Hematopoietic multipotent progenitor cell treated with erythropoietin and hydrocortisone succinate and interleukin-3 and kit ligand, for 8 days (in vitro differentiated cells): ENCODE data around the gene SCYGR4.
"Not testable (repeated sequence)": the region's sequence is repeated elsewhere in the genome, so short reads cannot be mapped to it uniquely, and the experiment has no call there.

ENCODE experiments used
- DNase-seq: peaks from one replicate; pipeline ENCODE4 v3.0.0-alpha.2; 2015

Gene SCYGR4

DNA sequence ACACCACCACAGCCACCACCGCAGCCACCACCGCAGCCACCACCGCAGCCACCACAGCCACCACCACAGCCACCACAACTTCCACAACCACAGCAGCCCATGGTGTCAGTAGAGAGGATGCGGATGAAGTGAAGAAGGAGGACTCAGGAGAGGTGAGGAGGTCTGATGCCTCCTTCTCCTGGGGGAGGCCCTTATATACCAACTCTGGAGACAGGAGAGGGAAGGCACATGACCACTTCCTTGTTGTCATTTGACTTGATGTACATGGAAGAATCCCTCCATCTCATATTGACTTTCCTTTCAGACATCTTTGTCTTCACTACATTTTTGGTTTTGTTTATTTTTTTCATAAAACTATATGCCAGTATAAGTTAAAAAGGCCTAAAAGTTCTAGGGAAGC, 2.6 kb upstream of the SCYGR4 start, which contains the start of gene SCYGR3:
SCYGR3 (minus strand) TSS at position 101 of the 400 bp plus-strand sequence; CDS start at position 101, 0 bp downstream.
- DNase-seq = no peak

DNA sequence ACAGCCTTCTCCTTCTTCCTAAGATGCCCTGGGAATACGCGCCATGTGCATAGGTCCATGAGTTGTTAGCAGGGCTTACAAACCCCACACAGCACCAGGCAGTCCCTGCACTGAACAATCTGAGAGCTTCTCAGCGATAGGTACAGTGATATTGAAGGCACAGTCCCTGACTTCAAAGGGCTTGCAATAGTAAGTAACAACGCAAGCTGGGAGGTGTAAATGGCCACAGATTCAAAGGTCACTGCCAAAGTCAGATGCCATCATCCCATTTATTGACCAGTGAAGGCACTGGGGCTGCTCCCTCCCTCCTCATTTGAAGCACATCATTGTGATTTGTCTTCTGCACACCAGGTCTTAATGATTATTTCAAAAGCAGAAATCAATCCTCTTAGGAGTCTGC, 2.1 kb upstream of the SCYGR4 start:
- DNase-seq = no peak

DNA sequence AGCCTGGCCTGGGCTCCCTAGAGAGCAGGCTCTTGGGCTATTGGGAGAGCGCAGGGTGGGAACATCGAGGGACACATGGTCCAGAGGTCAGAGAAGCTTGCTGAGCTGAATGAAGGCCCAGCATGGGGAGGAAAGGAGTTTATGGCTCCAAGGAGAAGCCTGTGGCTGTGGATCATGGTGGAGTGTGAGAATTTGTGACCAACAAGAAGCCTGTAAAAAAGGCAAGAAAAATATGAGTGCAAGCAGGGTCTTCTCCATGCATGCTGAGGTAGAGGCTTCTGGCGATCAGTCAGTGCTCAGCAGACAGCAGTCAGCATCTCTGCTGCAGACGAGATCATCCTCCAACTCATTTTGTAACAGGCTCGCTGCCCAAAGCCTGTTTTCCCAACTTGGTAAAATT, 1.4 kb upstream of the SCYGR4 start:
- no peak for DNase-seq

DNA sequence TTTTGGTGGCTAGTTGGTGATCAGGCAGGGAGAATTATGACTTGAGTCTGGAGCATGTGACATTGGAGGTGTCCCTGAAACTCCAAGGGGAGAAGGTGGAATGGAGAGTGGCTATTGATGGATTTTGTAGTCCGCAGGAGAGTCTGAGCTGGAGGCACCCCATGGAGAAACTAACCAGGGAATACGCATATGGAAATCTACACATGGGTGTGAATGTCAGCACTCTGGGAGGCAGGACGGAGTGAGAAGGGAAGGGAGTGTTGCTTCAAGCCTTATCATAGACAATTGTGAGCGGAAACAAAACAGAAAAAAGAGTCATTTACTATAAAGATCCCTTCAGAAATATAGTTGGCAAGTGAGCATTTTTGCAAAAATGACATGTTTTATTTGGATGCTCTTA, 667 bp upstream of the SCYGR4 start:
- no peak for DNase-seq

DNA sequence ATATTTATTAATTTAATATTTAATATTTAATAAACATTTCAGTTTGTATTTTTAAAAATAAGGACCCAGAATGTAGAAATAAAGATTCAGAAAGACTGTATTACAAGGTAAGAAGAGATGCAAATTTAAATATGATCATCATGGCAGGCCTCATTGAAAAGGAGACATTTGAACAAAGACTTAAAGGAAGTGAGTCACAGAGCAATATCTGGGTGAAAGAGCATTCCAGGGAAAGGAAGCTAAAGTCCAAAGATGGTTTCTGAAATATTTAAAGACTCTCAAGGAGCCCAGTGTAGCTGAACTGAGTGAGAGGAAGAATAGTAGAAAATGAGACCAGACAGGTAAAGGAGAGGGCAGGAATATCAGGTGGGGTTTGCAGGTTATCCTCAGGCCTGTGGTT, 5.9 kb downstream of the SCYGR4 start:
- DNase-seq = no peak

DNA sequence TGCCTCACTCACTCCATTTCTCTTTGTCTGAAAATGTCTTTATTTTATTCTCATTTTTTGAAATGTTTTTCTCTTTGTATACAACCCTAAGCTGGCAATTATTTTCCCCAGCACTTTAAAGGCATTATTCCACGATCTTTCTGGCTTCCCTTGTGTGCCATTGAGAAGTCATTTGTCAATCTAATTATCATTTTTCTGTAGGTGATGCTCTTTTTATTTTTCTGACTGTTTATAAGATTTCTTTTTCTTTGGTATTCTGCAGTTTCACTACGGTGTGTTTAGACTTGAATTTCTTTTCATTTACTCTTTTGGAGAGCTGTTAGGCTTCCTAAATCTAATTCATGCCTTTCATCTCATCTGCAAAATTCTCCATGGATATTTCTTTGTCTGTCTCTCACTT, 8.1 kb downstream of the SCYGR4 start:
- no peak for DNase-seq

DNA sequence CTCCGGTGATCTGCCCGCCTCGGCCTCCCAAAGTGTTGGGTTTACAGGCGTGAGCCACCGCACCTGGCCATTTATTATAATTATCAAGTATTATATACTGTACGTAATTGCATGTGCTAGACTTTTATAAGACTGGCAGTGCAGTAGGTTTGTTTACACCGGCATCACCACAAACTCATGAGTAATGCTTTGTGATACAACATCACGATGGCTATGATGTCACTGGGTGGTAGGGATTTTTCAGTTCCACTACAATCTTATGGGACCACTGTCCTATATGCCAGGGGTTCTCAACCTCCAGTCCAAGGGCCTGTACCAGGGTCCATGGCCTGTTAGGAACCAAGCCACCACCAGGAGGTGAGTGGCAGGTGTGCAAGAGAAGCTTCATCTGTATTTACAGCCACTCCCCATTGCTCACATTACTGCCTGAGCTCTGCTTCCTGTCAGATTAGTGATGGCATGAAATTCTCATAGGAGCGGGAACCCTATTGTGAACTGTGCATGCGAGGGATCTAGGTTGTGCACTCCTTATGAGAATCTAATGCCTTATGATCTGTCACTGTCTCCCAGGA, 9.4 kb downstream of the SCYGR4 start:
- DNase-seq = no peak

DNA sequence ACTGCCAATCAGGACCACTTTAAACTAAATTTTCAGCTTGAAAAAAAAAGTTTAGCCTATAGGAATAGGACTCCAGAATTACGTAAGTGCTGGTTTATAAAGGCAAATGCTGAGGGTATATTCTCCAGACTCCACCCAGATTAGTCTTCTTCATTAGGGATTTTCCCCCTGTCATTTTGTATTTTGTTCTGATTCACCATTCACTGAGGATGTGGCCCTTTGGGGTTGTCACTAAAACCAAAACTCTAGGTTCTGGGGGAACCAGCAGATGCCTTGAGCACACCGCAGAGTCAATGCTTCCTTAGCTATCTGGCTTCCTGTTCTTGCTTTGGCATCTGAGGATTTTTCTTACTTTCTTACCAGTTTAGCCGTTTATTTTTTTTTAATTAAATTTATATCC, 10.5 kb downstream of the SCYGR4 start:
- DNase-seq = no peak

DNA sequence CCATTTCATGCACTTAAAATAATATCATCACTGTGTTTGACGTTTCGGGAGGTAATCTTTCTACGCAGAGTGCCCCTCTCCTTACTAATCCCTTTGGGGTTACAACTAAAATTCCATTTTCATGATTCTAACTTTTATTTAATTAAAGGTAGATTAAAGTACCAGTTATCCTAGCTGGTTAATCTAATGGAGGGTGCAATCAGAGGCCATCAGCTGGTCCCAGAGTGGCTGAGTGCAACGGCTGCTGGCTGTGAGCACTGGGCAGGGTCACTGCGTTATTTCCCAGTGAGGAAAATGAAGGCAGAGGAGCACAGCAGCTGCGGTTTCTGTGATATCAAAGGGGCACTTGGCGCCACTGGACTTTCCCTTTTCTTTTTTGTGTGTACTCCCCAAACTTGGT, 12.1 kb downstream of the SCYGR4 start:
- DNase-seq = no peak

DNA sequence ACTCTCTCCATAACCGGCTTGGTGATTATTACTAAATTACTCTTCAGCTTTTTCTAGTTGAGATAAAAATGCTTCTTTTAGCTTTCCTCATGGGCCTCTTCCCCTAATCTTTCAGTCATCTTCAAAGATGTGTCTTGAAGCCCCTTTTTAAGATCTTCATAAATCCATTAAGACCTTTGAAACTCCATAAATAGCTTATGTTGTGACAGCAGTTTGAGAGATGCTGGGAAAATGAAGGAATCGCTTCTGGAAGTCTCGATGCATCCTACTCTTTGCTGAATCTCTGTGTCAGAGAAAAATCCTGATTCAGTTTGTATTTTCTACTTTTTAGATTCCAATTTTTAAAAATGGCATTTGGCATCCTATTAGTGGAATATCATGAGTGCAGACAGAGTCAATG, 13.0 kb downstream of the SCYGR4 start:
- DNase-seq = no peak

DNA sequence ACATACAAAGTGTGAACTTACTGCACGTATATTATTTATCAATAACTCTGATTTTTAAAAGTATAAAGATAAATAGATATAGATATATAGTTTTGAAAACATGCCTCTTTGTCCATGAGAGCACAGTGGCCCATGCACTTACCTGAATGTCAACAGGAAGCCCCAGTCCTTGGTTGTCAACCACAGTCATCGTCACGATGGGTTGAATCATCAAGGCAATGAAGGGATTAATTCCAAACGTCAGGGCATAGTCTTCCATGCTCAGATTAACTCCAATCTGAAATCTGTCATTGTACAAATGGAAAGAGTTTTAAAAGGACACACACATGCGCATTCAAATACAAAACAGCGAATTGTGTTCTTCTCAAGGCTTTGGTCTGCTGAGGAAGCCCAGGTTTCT, 15.5 kb downstream of the SCYGR4 start:
- no peak for DNase-seq

DNA sequence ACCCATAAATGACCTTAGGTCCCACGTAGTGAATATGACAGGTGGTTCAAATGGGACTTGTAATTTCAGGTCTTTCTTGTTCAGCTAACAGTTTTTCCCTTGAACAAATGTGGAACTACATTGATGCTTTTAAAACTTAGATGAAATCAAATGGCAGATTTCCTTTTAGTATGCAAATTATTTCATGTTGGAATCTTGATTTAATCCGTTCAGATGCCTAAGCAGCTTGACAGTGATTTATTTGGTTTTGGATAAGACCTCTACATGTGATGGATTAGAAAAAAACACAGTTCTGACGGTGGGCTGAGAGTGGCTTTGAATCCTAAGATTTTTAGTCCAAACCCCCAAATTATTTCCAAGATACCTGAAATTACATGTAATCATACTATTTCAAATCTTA, 16.9 kb downstream of the SCYGR4 start:
- no peak for DNase-seq

DNA sequence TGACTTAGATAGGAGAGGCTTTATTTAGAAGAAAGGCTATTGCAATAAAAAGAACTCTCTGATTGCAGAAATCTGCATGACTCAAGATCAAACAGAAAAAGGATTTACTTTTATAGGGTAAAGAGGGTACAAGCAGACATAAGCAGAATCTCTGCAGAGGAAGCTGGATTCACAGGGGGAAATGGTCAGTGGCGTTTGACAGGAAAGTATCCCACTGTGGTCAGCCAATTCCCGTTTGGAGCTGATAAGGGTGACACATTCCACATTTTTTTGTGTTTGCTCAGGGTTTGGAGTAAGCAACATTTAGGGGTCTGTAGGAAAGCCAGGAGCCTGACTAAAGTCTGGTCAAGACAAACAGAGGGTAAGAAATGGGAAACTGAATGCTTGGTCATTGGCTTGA, 25.4 kb downstream of the SCYGR4 start:
- no peak for DNase-seq

DNA sequence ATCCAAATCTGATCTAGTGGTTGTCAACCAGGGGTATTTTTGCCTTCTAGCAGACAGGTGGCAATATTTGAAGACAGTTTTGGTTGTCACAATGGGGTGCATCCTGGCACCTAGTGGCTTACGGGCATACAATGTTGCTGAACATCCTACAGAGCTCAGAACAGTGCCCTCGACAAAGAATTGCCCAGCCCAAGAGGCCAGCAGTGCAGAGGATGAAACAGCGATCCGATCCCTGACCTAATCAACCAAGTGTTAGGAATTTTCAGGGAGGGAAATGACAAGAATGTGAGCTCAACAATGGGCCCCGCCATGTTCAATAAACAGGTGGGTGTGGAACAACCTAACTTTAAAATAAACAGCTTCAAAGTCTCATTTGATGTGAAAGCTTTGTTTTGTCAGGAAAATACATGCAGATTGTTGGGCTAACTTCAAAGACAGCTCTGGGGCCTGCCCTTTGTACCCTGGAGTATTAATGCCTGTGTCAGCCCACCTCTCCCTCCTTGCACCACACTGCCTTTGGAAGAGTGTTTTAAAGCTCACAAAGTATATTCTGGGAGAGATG, 26.8 kb downstream of the SCYGR4 start:
- DNase-seq = no peak

DNA sequence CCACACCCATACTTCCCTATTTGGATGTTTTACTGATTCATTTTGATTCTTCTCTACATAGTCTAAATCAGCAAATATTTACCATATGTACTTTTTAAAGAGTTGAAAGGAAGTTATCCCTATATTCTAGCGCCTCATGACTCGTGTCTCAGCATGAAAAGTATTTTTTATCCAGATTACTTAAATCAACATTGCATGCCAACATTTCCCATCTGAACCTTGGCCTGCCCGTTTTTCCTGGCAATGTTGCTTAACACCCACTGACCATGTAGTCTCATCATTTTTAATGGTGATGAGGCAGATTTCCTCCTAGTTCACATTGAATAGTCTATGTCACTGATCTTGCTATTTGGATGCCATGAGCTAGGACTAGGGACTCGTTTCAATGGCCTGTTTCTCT, 36.1 kb downstream of the SCYGR4 start:
- DNase-seq = no peak

DNA sequence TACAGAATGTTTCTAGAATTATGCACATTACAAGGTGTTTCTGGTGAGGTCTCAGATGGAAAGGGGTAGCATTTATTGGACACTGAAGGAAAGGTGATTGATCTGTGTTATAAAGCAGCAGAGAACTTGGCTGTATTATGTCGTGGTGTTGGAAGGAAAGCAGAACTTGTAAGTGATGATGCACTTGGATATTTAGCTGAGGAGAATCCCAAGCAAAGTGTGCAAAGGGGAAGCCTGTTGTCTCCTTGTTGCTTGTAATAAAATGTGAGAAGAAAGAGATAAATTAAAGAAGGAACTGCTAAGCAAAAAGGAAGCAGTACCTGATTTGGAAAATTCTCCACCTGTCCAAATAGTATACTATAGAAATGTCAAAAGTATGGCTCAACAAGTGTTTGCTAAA, 37.1 kb downstream of the SCYGR4 start:
- DNase-seq = no peak

DNA sequence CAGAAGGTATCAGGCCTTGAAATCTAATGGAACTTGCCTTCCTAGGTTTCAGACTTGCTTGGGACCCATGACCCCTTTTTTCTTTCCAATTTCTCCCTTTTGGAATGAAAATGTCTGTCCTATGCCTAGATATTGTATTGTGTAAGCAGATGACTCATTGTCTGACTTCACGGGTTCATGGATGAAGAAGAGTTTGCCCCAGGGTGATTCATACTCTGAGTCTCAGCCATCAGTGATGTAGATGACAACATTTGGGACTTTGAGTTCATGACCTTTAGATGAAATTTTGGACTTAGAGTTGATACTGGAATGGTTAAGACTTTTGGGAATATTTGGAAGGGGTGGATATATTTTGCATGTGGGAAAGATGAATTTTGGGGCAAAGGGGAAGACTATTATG, 38.2 kb downstream of the SCYGR4 start:
- no peak for DNase-seq

DNA sequence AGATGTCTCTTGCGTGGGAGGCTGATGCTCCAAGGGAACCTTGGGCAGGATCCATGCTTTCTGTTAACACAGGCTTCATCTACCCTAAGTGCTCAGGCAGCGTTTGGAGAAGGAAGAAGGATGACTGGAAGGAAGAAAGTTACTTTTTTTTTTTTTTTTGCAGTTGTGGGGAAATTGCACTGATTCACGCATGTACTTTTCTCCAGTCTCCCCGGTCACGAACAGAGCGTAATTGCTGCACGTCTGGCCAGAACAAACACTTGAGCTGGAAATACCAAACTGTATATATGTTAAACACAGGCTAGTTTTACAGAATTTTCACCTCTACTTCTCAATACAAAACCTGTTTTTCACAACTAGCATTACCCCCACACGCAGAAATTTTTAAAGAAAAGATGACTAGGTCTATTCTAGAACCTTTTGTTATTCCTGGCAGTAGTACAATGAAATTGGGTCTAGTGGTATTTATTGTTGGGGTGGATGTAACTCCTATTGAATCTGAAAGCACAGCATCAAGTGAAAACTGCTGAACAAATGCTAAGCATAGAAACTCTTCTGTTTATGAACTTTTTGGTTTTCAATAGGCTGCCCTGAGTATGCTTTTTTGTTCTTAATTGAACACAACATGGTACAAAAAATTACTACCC, 40.0 kb downstream of the SCYGR4 start:
- no peak for DNase-seq

DNA sequence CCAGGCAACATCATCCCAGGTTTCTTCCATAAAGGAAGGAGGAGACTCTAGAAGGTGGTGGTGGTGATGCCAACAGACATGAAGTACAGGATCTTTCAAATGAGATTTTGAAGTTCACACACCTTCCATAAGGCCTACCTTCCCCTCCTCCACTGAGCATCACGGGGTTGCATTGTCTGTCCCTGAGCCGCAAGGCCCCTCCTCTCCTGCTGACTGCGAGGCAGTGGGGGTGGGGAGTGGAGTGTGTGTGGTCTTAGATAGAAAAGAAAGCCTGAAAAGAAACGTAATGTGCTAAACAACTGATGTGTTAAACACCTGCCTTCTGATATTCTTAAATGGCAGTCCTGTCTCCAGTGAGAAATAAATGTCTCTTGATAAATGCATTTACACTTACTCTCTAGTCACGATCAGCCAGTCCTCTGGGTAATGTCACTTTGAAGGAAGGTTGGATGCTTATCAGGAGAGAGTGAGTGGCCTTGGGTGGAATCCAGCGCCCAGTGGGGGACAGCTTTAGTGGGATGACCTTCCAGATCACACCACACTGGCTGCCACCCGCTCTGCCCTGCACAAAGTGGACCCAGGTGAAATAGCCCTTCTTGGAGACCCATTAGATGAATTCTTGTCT, 43.8 kb downstream of the SCYGR4 start:
- no peak for DNase-seq

DNA sequence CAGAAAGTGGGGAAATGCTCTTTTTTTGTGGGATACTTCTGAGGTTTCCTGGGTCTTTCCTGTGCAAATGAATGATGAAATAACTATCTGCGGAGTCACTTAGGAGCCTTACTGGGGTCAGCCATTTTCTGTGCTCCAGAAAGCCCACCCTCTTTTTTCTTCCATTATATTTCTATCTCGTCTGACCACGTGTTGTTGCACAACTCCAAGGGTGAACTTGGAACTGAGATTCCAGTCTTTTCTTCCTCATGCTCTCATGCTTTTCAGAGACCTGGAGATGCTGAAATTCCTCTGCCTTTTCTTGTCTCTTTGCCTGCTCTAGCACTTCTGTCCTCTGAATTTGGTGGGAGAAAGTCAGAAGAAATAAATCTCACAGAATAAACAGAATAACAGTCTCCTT, 44.5 kb downstream of the SCYGR4 start:
- DNase-seq = no peak

DNA sequence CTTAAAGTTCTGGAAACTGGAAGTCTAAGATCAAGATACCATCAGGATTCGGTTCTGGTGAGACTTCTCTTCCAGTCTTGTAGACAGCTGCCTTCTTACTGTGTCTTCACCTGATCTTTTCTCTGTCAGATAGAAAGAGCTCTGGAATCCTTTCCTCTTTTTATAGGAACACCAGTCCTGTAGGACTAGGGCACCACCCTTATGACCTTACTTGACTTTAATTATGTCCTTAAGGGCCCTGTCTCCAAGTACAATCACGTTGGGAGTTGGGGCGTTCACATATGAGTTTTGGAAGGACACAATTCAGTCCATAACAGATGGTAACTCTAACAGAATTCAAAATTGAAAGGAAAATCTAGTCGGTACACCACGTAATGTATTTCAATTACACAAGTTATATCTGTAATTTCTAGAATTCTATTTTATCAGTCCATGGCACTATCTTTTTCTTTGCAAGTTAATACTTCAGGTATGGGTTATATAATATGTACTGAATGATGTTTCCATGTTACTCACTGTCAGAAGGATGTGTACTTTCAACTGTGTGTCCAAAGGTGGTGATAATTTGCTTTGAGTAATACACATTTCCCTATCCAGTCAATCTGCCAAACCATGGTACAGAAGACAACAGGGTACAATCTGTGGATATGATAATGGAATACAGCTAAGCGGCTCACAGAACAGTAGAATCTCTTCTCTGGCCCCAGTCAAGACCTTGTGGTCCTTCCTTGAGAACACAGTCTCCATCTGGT, 48.1 kb downstream of the SCYGR4 start:
- DNase-seq = no peak

DNA sequence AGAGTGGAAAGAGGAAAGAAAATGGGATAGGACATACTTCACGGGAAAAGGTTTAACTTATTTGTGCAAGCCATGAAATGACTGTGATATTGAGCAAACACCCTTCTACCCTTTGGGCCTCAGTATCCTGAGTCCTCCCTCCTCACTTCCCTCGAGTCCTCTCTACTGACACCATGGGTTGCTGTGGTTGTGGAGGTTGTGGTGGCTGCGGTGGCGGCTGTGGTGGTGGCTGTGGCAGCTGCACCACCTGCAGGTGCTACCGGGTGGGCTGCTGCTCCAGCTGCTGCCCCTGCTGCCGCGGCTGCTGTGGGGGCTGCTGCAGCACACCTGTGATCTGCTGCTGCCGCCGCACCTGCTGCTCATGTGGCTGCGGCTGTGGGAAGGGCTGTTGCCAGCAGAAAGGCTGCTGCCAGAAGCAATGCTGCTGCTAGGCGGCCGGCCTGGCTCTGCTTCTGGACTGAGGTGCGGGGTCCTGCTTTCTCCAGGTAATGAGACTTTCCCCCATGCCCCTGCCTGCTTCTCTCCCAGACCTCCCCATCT, 49.4 kb downstream of the SCYGR4 start, which contains the start of gene SCYGR5:
SCYGR5 (plus strand) TSS at position 174 of the 540 bp plus-strand sequence; CDS start at position 174, 0 bp downstream.
- DNase-seq = not testable (repeated sequence)
